Vagina (tissue), 2 donors: Measurements from ENCODE around the gene NRL. TPM values are rescaled to one million over a fixed set of nuclear protein-coding genes. Genes with fewer than 3 reads are reported as not detected.
"Not testable (repeated sequence)": the region's sequence is repeated elsewhere in the genome, so short reads cannot be mapped to it uniquely, and the experiment has no call there.

Experiments used
- DNase-seq, 2 donors: peaks; one replicate each; pipeline ENCODE4 v3.0.0-alpha.2; 2017; ENCODE audit errors: extremely low spot score in 2 of 2
- H3K27ac ChIP-seq: fragments of 200-600 bp; sonication (generic); one replicate; pipeline ENCODE4 v1.5.1; 2019
- H3K27me3 ChIP-seq: fragments of 200-600 bp; sonication (generic); one replicate; pipeline ENCODE4 v1.5.1; 2019
- H3K36me3 ChIP-seq, 2 donors: fragments of 200-600 bp; sonication (generic); one replicate each; pipeline ENCODE4 v1.5.1; 2017 to 2019
- H3K4me1 ChIP-seq: fragments of 200-600 bp; sonication (generic); one replicate; pipeline ENCODE4 v1.5.1; 2019
- H3K4me3 ChIP-seq, 2 donors: fragments of 200-600 bp; sonication (generic); 1 replicate in 1 of 2; 2 replicates in 1 of 2; pipeline ENCODE4 v1.5.1; 2016 to 2019
- H3K9me3 ChIP-seq: fragments of 200-600 bp; sonication (generic); one replicate; pipeline ENCODE4 v1.5.1; 2019
- CTCF ChIP-seq, 3 experiments: fragments of 450-650 bp in 2 of 3; fragments of 200-600 bp in 1 of 3; sonication (generic) in 1 of 3; IDR thresholded peaks; one replicate each; pipeline ENCODE4 v1.5.1; 2017 to 2019; ENCODE audit warnings: antibody characterized with exemption in 3 of 3, mild to moderate bottlenecking in 2 of 3, moderate library complexity in 2 of 3
- POLR2A ChIP-seq, 2 donors: fragments of 450-650 bp; IDR thresholded peaks; one replicate each; pipeline ENCODE4 v1.6.1; 2017; ENCODE audit warnings: antibody characterized with exemption in 2 of 2, mild to moderate bottlenecking in 2 of 2, moderate library complexity in 2 of 2
- POLR2AphosphoS5 ChIP-seq, 2 donors: sonication (generic); formaldehyde crosslinking; IDR thresholded peaks; one replicate each; pipeline ENCODE4 v1.9.0; 2017; ENCODE audit warnings: antibody characterized with exemption in 2 of 2, mild to moderate bottlenecking in 2 of 2, low read depth in 1 of 2; ENCODE audit not compliant: insufficient read depth in 1 of 2
- intact Hi-C: fragments of 100-400 bp; cut with DNase I; formaldehyde crosslinking; loops from one replicate; pipeline ENCODE4 v1.15.1; 2023
- microRNA-seq: library from miRNA; unstranded; fragments of <30 nt; microRNA quantifications from one replicate; pipeline ENCODE4, GENCODE V29; 2017; ENCODE audit warnings: borderline number of aligned reads, borderline replicate concordance
- small RNA-seq: library from RNA; depleted of rRNA; stranded (forward); fragments of <200 nt; gene quantifications from one replicate; pipeline ENCODE3, GENCODE V24; 2016
- total RNA-seq: library from RNA; depleted of rRNA; stranded (reverse); fragments of >200 nt; gene quantifications from one replicate; pipeline ENCODE4 v1.2.3, GENCODE V29; 2016

Gene NRL
- total RNA-seq, 1 donor from 2014 or later, result 1.2 TPM

GRCh38 chr14:24036169-24036962 is 78.4 kb downstream of the NRL start:
- TF ChIP-seq CTCF (IDR thresholded peaks at IDR 0.05) (peak; percentile 48 to 80 (median 64)), POLR2A (IDR thresholded peaks at IDR 0.05) (no peak), POLR2AphosphoS5 (IDR thresholded peaks at IDR 0.05; ENCODE audit: insufficient read depth in 1 of 2, low read depth in 1 of 2) (peak in 1 of 2 donors; percentile 64)
- no peaks in the 10 kb centered on the region for H3K27me3 ChIP-seq
- DNase-seq, result peak in 1 of 2 donors; percentile 88
- peaks cover 10% of the 10 kb centered on the region for H3K9me3 ChIP-seq
- H3K27ac ChIP-seq, result peak overlapping the region; percentile 88
- H3K36me3 ChIP-seq, result no peaks in the 10 kb centered on the region
- H3K4me1 ChIP-seq, result peaks cover 20% of the 10 kb centered on the region
- intact Hi-C loops, result no loop called here
- peak overlapping the region; percentile 59 to 67 for H3K4me3 ChIP-seq

- H3K27me3 ChIP-seq, intact Hi-C loops, DNase-seq, H3K36me3 ChIP-seq: not testable (repeated sequence)
- Histone ChIP-seq H3K27ac (peak overlapping the region; percentile 88), H3K4me3 (peak overlapping the region; percentile 59 to 67), H3K9me3 (peaks cover 10% of the 10 kb centered on the region), H3K4me1 (peaks cover 20% of the 10 kb centered on the region)
These were observed 79.0 kb downstream of the NRL start for GRCh38 chr14:24035769-24036168.

- Histone ChIP-seq H3K4me3 (no peak overlapping the region), H3K36me3 (no peaks in the 10 kb centered on the region), H3K27me3 (no peaks in the 10 kb centered on the region), H3K27ac (no peak overlapping the region), H3K9me3 (peaks cover 10% of the 10 kb centered on the region), H3K4me1 (peaks cover 20% of the 10 kb centered on the region)
- peak in 1 of 2 donors; percentile 84 for DNase-seq
- TF ChIP-seq POLR2A (IDR thresholded peaks at IDR 0.05) (no peak), CTCF (IDR thresholded peaks at IDR 0.05) (no peak), POLR2AphosphoS5 (IDR thresholded peaks at IDR 0.05; ENCODE audit: insufficient read depth in 1 of 2, low read depth in 1 of 2) (no peak)
- intact Hi-C loops, result no loop called here
These were observed 81.9 kb downstream of the NRL start for GRCh38 chr14:24032727-24033418.

GRCh38 chr14:24031331-24031730 is 83.4 kb downstream of the NRL start:
- peaks cover 15% of the 10 kb centered on the region for H3K4me1 ChIP-seq
- H3K27ac ChIP-seq, H3K4me3 ChIP-seq, intact Hi-C loops, H3K27me3 ChIP-seq, H3K36me3 ChIP-seq: not testable (repeated sequence)
- H3K9me3 ChIP-seq, result peaks cover 10% of the 10 kb centered on the region
- peak in 1 of 2 donors; percentile 13 for DNase-seq

- DNase-seq, H3K36me3 ChIP-seq, H3K27ac ChIP-seq, H3K27me3 ChIP-seq, intact Hi-C loops, H3K4me3 ChIP-seq, H3K4me1 ChIP-seq: not testable (repeated sequence)
- H3K9me3 ChIP-seq, result peaks cover 10% of the 10 kb centered on the region
These were observed 85.1 kb downstream of the NRL start for GRCh38 chr14:24029687-24030086.

Small RNAs within 50 kb of the gene (microRNA-seq; reads per million reads assigned to microRNA genes)
- gene MIR7703, result not detected

Small RNAs within 50 kb of the gene (small RNA-seq; reads per million reads assigned to genes)
- gene RNA5SP383, result 0.52 reads per million

Other genes with a start within 250 kb of the NRL start
- gene DHRS4, start 161.2 kb downstream of the NRL start, total RNA-seq, result 21.4 TPM
- 16.7 TPM for gene DHRS4L2, start 126.0 kb downstream of the NRL start, total RNA-seq
- 1.2 TPM for gene CARMIL3, start 62.9 kb downstream of the NRL start, total RNA-seq
- not detected for gene CPNE6, start 43.4 kb downstream of the NRL start, total RNA-seq
- 18.7 TPM for gene PCK2, start 20.6 kb downstream of the NRL start, total RNA-seq
- 75.6 TPM for gene DCAF11, start 172 bp downstream of the NRL start, total RNA-seq
- not detected for gene FITM1, start 15.7 kb upstream of the NRL start, total RNA-seq
- 118 TPM for gene PSME1, start 21.2 kb upstream of the NRL start, total RNA-seq
- 23.8 TPM for gene EMC9, start 26.6 kb upstream of the NRL start, total RNA-seq
- 131 TPM for gene PSME2, start 31.7 kb upstream of the NRL start, total RNA-seq
- 87.9 TPM for gene RNF31, start 32.5 kb upstream of the NRL start, total RNA-seq
- 55.0 TPM for gene IRF9, start 46.3 kb upstream of the NRL start, total RNA-seq
- gene REC8, start 57.1 kb upstream of the NRL start, total RNA-seq, result 5.9 TPM
- gene IPO4, start 73.9 kb upstream of the NRL start, total RNA-seq, result 28.5 TPM
- gene TM9SF1, start 80.5 kb upstream of the NRL start, total RNA-seq, result 37.3 TPM
- gene TSSK4, start 90.7 kb upstream of the NRL start, total RNA-seq, result 0.74 TPM
- 37.6 TPM for gene CHMP4A, start 98.5 kb upstream of the NRL start, total RNA-seq
- gene MDP1, start 101.1 kb upstream of the NRL start, total RNA-seq, result 32.7 TPM
- gene NEDD8, start 117.4 kb upstream of the NRL start, total RNA-seq, result 140 TPM
- 35.6 TPM for gene GMPR2, start 118.0 kb upstream of the NRL start, total RNA-seq
- 64.1 TPM for gene TINF2, start 127.7 kb upstream of the NRL start, total RNA-seq
- gene TGM1, start 148.2 kb upstream of the NRL start, total RNA-seq, result 269 TPM
- gene RABGGTA, start 156.6 kb upstream of the NRL start, total RNA-seq, result 43.5 TPM
- 84.2 TPM for gene DHRS1, start 184.8 kb upstream of the NRL start, total RNA-seq
- gene NOP9, start 184.9 kb upstream of the NRL start, total RNA-seq, result 13.8 TPM
- 16.0 TPM for gene CIDEB, start 193.0 kb upstream of the NRL start, total RNA-seq
- gene LTB4R2, start 195.2 kb upstream of the NRL start, total RNA-seq, result 66.5 TPM
- 35.1 TPM for gene LTB4R, start 196.6 kb upstream of the NRL start, total RNA-seq
- gene ADCY4, start 220.1 kb upstream of the NRL start, total RNA-seq, result 32.7 TPM
- 10.1 TPM for gene RIPK3, start 225.0 kb upstream of the NRL start, total RNA-seq